ENCODE results near the gene ANK2.

ANK2 gene

GRCh38 chr4:113209652-113210320 lies 160.3 kb downstream of the ANK2 start:
- no peak overlapping the region for H3K4me3 ChIP-seq (replicated peaks; ENCODE audit: insufficient read depth, low read length)
- H3K27ac ChIP-seq (replicated peaks): no peak overlapping the region
- DNase-seq (ENCODE audit: low read depth in 1 of 2, low spot score in 1 of 2): no peak
- TF ChIP-seq SPI1 (IDR thresholded peaks at IDR 0.05; ENCODE audit: borderline replicate concordance, low read depth): no peak
- no peak for TF ChIP-seq CTCF (IDR thresholded peaks at IDR 0.05; ENCODE audit: insufficient read depth, low read length)
- H3K27me3 ChIP-seq (ENCODE audit: insufficient read depth, poor library complexity, severe bottlenecking): no peaks in the 10 kb centered on the region

- Histone ChIP-seq H3K4me3 (replicated peaks; ENCODE audit: insufficient read depth, low read length) (no peak overlapping the region), H3K27ac (replicated peaks) (no peak overlapping the region), H3K27me3 (ENCODE audit: insufficient read depth, poor library complexity, severe bottlenecking) (no peaks in the 10 kb centered on the region)
- no peak for TF ChIP-seq CTCF (IDR thresholded peaks at IDR 0.05; ENCODE audit: insufficient read depth, low read length)
- no peak for TF ChIP-seq GABPA (IDR thresholded peaks at IDR 0.05; ENCODE audit: low read depth)
- no peak for TF ChIP-seq REST (IDR thresholded peaks at IDR 0.05; ENCODE audit: insufficient replicate concordance, low read depth)
- no peak for TF ChIP-seq POLR2AphosphoS5 (IDR thresholded peaks at IDR 0.05; ENCODE audit: low read depth)
- TF ChIP-seq SPI1 (IDR thresholded peaks at IDR 0.05; ENCODE audit: borderline replicate concordance, low read depth): no peak
- DNase-seq (ENCODE audit: low read depth in 1 of 2, low spot score in 1 of 2): no peak
Observed at GRCh38 chr4:113212613-113213012, 163.2 kb downstream of the ANK2 start.

- DNase-seq (ENCODE audit: low read depth in 1 of 2, low spot score in 1 of 2): no peak
- H3K27me3 ChIP-seq (ENCODE audit: insufficient read depth, poor library complexity, severe bottlenecking): no peaks in the 10 kb centered on the region
- no peak overlapping the region for H3K27ac ChIP-seq (replicated peaks)
- H3K4me3 ChIP-seq (replicated peaks; ENCODE audit: insufficient read depth, low read length): no peak overlapping the region
- no peak for TF ChIP-seq CTCF (IDR thresholded peaks at IDR 0.05; ENCODE audit: insufficient read depth, low read length)
- TF ChIP-seq POLR2AphosphoS5 (IDR thresholded peaks at IDR 0.05; ENCODE audit: low read depth): no peak
- no peak for TF ChIP-seq REST (IDR thresholded peaks at IDR 0.05; ENCODE audit: insufficient replicate concordance, low read depth)
- no peak for TF ChIP-seq SPI1 (IDR thresholded peaks at IDR 0.05; ENCODE audit: borderline replicate concordance, low read depth)
Observed at GRCh38 chr4:113221990-113222389, 172.5 kb downstream of the ANK2 start.

GRCh38 chr4:113222471-113222870 lies 173.0 kb downstream of the ANK2 start:
- DNase-seq (ENCODE audit: low read depth in 1 of 2, low spot score in 1 of 2): no peak
- H3K4me3 ChIP-seq (replicated peaks; ENCODE audit: insufficient read depth, low read length): no peak overlapping the region
- H3K27ac ChIP-seq (replicated peaks): no peak overlapping the region
- H3K27me3 ChIP-seq (ENCODE audit: insufficient read depth, poor library complexity, severe bottlenecking): no peaks in the 10 kb centered on the region
- TF ChIP-seq SPI1 (IDR thresholded peaks at IDR 0.05; ENCODE audit: borderline replicate concordance, low read depth) (no peak), GABPA (IDR thresholded peaks at IDR 0.05; ENCODE audit: low read depth) (no peak), REST (IDR thresholded peaks at IDR 0.05; ENCODE audit: insufficient replicate concordance, low read depth) (no peak), POLR2AphosphoS5 (IDR thresholded peaks at IDR 0.05; ENCODE audit: low read depth) (no peak), CTCF (IDR thresholded peaks at IDR 0.05; ENCODE audit: insufficient read depth, low read length) (no peak)
